Heart left ventricle (tissue), 16 donors: ENCODE data around the gene KIRREL3. TPM values are rescaled to one million over a fixed set of nuclear protein-coding genes. Genes with fewer than 3 reads are reported as not detected.

Experiments
- ATAC-seq, 4 donors: fragments of 200-7000 bp; cut with Tn5 transposase; one replicate each; pipeline ENCODE4 v1.9.1; 2020 to 2022; ENCODE audit warnings: moderate library complexity in 4 of 4, mild to moderate bottlenecking in 3 of 4, moderate number of reproducible peaks in 1 of 4
- DNase-seq, 5 donors: peaks; one replicate each; pipeline ENCODE4 v3.0.0-alpha.2; 2020
- H3K27ac ChIP-seq, 12 donors: fragments of 200-600 bp; sonication (generic) in 4 of 12; one replicate each; pipeline versions ENCODE4 v1.5.0 to v1.8.0; 2016 to 2022; ENCODE audit warnings: mild to moderate bottlenecking in 2 of 12
- H3K27me3 ChIP-seq, 9 donors: fragments of 200-600 bp; sonication (generic) in 2 of 9; one replicate each; pipeline versions ENCODE4 v1.5.1 to v1.8.0; 2016 to 2022; ENCODE audit warnings: mild to moderate bottlenecking in 3 of 9
- H3K36me3 ChIP-seq, 9 donors: fragments of 200-600 bp; sonication (generic) in 2 of 9; one replicate each; pipeline versions ENCODE4 v1.5.0 to v1.8.0; 2018 to 2022; ENCODE audit warnings: mild to moderate bottlenecking in 2 of 9
- H3K4me1 ChIP-seq, 12 donors: fragments of 200-600 bp; sonication (generic) in 4 of 12; one replicate each; pipeline versions ENCODE4 v1.5.0 to v1.8.0; 2016 to 2022; ENCODE audit warnings: mild to moderate bottlenecking in 3 of 12
- H3K4me3 ChIP-seq, 12 donors: fragments of 200-600 bp; sonication (generic) in 4 of 12; one replicate each; pipeline versions ENCODE4 v1.5.0 to v1.8.0; 2017 to 2022; ENCODE audit warnings: mild to moderate bottlenecking in 9 of 12, moderate library complexity in 4 of 12
- H3K9me3 ChIP-seq, 12 donors: fragments of 200-600 bp; sonication (generic) in 4 of 12; one replicate each; pipeline versions ENCODE4 v1.5.0 to v1.8.0; 2016 to 2022; ENCODE audit warnings: mild to moderate bottlenecking in 1 of 12
- CTCF ChIP-seq, 12 donors: fragments of 200-600 bp; sonication (generic) in 4 of 12; IDR thresholded peaks; one replicate each; pipeline versions ENCODE4 v1.5.0 to v1.8.0; 2018 to 2022; ENCODE audit warnings: antibody characterized with exemption in 12 of 12, mild to moderate bottlenecking in 5 of 12
- POLR2A ChIP-seq, 2 donors: fragments of 450-650 bp; IDR thresholded peaks; one replicate each; pipeline ENCODE4 v1.6.1; 2017; ENCODE audit warnings: antibody characterized with exemption in 2 of 2, mild to moderate bottlenecking in 2 of 2, moderate library complexity in 2 of 2
- WGBS, 4 donors: extraction: QIAGEN DNeasy Blood & Tissue Kit in 2 of 4; methylation state at CpG; one replicate each; pipeline versions ENCODE4 v1.1.5 to v1.1.7; 2013 to 2018; 5-methylcytosine and 5-hydroxymethylcytosine counted together
- intact Hi-C, 10 donors: fragments of 100-400 bp; cut with DNase I; formaldehyde crosslinking; loops; one replicate each; pipeline versions ENCODE4 v1.11.1 to v1.14.2; 2022
- polyA plus RNA-seq, 2 donors: library from polyadenylated mRNA; stranded (reverse); fragments of 200-250 nt; gene quantifications; one replicate each; pipeline ENCODE4 v1.2.3, GENCODE V29; 2013
- total RNA-seq, 9 donors: library from RNA; depleted of rRNA in 2 of 9; stranded (reverse); fragments of >200 nt in 2 of 9; fragmentation: NEBNext Ultra II Directional in 3 of 9; extraction: Animal tissue kit (Norgen Biotek cat#: 25700) in 3 of 9; gene quantifications; one replicate each; pipeline versions ENCODE4 v1.1.0 to v1.2.4, GENCODE V29; 2016 to 2023
- donor health status: ischemic (EF 13 %, LVEDD 7.1; RV severe dilation, severe dysfunction).
- donor health status: healthy with polysubstance abuse.
- donor health status: DM: no; HTN: yes; CAD: no.
- donor health status: DM: no; HTN: no; CAD: no.
- donor health status: ischemic (EF 25% LVEDD 6.9; RV normal size, moderate dysfunction).
- donor health status: ischemic (EF 25% LVEDD 5.7; RV mildly dilated, moderate dysfunction).
- donor health status: healthy.
- donor health status: DM: yes; HTN: yes; CAD: no.
- donor health status: ischemic (EF 35%, LVEDD 5.7; RV mildly dilated, moderate dysfunction).
- donor health status: nonischemic (EF 11% LVEDD 7.7; RV severe dilation, severe dysfunction).
- donor health status: DM: yes; HTN: yes; CAD: no.
- donor health status: PGD.
- donor health status: ischemic (EF 29% LVEDD 5.4; RV normal size, mild dysfunction).
- donor health status: nonischemic (EF 23%, LVEDD 6.1; RV moderate dilation, normal function).

KIRREL3 gene
- total and polyA plus RNA-seq, 11 donors: 0.08 to 1.3 (median 0.27) TPM

DNA sequence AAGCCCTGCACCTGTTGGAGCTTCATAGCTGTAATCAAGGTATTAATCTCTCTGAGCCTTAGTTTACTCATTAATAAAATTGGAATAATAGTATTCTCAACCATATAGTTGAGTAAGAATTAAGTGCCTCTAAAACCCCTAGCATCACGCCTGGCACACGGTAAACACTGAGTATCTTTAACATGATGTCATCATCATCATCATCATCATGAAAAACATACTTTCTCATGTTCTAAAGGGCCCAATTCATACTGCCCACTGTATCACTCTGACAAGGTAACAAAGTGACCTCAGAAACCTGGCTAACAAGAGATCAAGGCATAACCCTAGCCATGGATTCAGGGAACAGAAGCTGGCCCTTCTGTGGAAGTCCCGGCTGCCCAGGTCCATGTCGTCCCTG lies 58.4 kb downstream of the KIRREL3 start:
- DNase-seq (no peak), ATAC-seq (no peak)
- TF ChIP-seq POLR2A (IDR thresholded peaks at IDR 0.05): no peak
- no peak for TF ChIP-seq CTCF (IDR thresholded peaks at IDR 0.05)
- Histone ChIP-seq H3K27me3 (peaks cover 0 to 6% (median 0%) of the 10 kb centered on the region in 9 donors), H3K4me1 (no peaks in the 10 kb centered on the region), H3K9me3 (no peaks in the 10 kb centered on the region), H3K36me3 (no peaks in the 10 kb centered on the region), H3K4me3 (no peak overlapping the region), H3K27ac (no peak overlapping the region)
- 84 to 95% (median 85%) methylated on average over 2 to 4 of the region's 4 CpGs for WGBS, 4 donors
- intact Hi-C loops: no loop called here

DNA sequence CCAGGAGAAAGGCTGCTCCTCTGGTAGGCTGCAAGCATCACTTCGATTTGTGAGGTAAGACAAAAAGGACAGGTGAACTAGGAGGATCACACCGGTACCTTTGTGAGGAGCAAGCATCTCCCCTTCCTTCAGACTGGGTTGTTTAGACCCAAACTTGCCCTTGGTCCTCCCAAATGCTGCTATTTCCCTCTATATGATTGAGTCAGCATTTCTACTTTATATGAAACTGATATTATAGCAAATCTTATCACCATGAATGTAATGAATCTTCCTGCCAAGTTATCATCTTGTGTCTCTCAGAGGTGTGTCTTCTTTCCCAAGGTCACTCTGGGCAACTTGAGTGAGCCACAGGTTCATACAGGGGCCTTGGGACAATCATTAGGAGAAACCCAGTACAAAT lies 61.0 kb downstream of the KIRREL3 start:
- Histone ChIP-seq H3K36me3 (no peaks in the 10 kb centered on the region), H3K9me3 (peaks cover 0 to 7% (median 0%) of the 10 kb centered on the region in 12 donors), H3K27ac (no peak overlapping the region), H3K4me1 (no peaks in the 10 kb centered on the region), H3K4me3 (no peak overlapping the region), H3K27me3 (peaks cover 0 to 6% (median 0%) of the 10 kb centered on the region in 9 donors)
- intact Hi-C loops: no loop called here
- TF ChIP-seq POLR2A (IDR thresholded peaks at IDR 0.05) (no peak), CTCF (IDR thresholded peaks at IDR 0.05) (no peak)
- no peak for DNase-seq
- ATAC-seq: no peak
- 67 to 73% (median 69%) methylated on average over 2 of the region's 2 CpGs for WGBS, 4 donors

- TF ChIP-seq POLR2A (IDR thresholded peaks at IDR 0.05) (no peak), CTCF (IDR thresholded peaks at IDR 0.05) (no peak)
- Histone ChIP-seq H3K27me3 (peaks cover 0 to 6% (median 0%) of the 10 kb centered on the region in 9 donors), H3K4me3 (no peak overlapping the region), H3K36me3 (no peaks in the 10 kb centered on the region), H3K27ac (no peak overlapping the region), H3K9me3 (peaks cover 0 to 15% (median 0%) of the 10 kb centered on the region in 12 donors), H3K4me1 (no peaks in the 10 kb centered on the region)
- no peak for DNase-seq
- 78 to 85% (median 80%) methylated on average over 4 of the region's 4 CpGs for WGBS, 4 donors
- intact Hi-C loops: no loop called here
- ATAC-seq: no peak
Observed at GRCh38 chr11:126938718-126939117, 61.9 kb downstream of the KIRREL3 start.

DNA sequence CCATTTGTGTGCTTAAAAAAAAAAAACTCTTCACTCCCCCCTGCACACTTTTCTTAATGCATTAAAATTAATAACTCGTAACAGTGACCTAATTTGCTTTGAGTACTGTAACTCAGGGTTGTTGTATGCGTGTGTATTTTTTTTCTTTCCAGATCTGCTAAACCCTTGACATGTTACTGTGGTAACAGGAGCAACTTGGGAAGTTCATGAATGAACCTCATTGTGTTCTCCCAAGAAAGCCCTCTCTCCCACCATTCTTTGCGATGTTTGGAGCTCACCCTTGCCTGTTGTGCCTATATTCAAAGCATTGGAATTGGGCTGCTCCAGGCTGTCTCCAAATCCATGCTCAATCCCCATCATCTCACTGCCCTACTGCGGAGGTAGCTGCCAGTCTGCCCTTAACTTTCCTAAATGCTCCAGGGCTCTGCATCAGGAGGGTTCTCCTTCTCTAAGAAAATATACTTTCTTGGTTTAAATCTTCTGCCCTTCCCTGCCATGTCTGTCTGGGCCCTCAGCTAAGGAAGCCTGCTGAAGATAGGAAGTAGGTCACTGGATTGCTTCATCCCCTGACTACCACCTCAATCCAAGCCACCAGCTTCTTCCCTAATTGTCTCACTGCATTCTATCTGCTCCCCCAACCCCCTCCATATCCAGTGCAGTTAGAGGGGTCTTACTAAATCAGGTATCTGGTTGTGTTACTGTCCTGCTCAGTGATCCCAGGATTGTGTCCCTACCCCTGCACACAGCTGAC lies 70.3 kb downstream of the KIRREL3 start:
- 56 to 77% (median 72%) methylated on average over 4 of the region's 4 CpGs for WGBS, 4 donors
- H3K9me3 ChIP-seq: peaks cover 0 to 15% (median 0%) of the 10 kb centered on the region in 12 donors

More for the DNA sequence above, 70.3 kb downstream of the KIRREL3 start:
- no peak overlapping the region for H3K4me3 ChIP-seq
- ATAC-seq (peak in 1 of 4 donors; percentile 42), DNase-seq (no peak)
- H3K36me3 ChIP-seq: no peaks in the 10 kb centered on the region
- H3K4me1 ChIP-seq: peaks cover 0 to 5% (median 0%) of the 10 kb centered on the region in 12 donors
- peaks cover 0 to 7% (median 0%) of the 10 kb centered on the region in 9 donors for H3K27me3 ChIP-seq
- intact Hi-C loops: no loop called here
- H3K27ac ChIP-seq: peak overlapping the region in 1 of 12 donors; percentile 19
- no peak for TF ChIP-seq POLR2A (IDR thresholded peaks at IDR 0.05)
- no peak for TF ChIP-seq CTCF (IDR thresholded peaks at IDR 0.05)
